Measurements from ENCODE around the gene SLF1.

- TF ChIP-seq POLR2AphosphoS5 (IDR thresholded peaks at IDR 0.05; ENCODE audit: low read depth, low read length) = no peak
- TF ChIP-seq REST (IDR thresholded peaks at IDR 0.05; ENCODE audit: insufficient read depth in 1 of 2, low read depth in 2 of 2, low read length in 2 of 2) = no peak
- no peak for TF ChIP-seq SIN3A (IDR thresholded peaks at IDR 0.05; ENCODE audit: borderline replicate concordance, insufficient read depth, low read length)
- TF ChIP-seq TAF1 (IDR thresholded peaks at IDR 0.05; ENCODE audit: borderline replicate concordance, insufficient read depth, low read length) = no peak
- TF ChIP-seq FOXP2 (optimal IDR thresholded peaks at IDR 0.05; ENCODE audit: borderline replicate concordance, extremely low read depth, extremely low read length, insufficient read depth) = no peak
Measured at GRCh38 chr5:94614156-94614805, 4.2 kb upstream of the SLF1 start.

Data from PFSK-1 (cell line).